Hematopoietic multipotent progenitor cell treated with erythropoietin and hydrocortisone succinate and interleukin-3 and kit ligand, for 15 days (in vitro differentiated cells): ENCODE data around the gene VAMP4.
"Not testable (repeated sequence)": the region's sequence is repeated elsewhere in the genome, so short reads cannot be mapped to it uniquely, and the experiment has no call there.

ENCODE experiments used
- DNase-seq: peaks from one replicate; pipeline ENCODE4 v3.0.0-alpha.2; 2015; ENCODE audit warnings: low spot score

The VAMP4 gene

DNA sequence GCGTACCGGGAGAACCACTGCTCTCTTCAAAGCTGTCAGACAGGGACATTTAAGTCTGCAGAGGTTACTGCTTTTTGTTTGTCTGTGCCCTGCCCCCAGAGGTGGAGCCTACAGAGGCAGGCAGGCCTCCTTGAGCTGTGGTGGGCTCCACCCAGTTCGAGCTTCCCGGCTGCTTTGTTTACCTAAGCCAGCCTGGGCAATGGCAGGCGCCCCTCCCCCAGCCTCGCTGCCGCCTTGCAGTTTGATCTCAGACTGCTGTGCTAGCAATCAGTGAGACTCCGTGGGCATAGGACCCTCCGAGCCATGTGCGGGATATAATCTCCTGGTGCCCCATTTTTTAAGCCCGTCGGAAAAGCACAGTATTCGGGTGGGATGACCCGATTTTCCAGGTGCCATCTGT lies 46.1 kb downstream of the VAMP4 start:
- DNase-seq = not testable (repeated sequence)

DNA sequence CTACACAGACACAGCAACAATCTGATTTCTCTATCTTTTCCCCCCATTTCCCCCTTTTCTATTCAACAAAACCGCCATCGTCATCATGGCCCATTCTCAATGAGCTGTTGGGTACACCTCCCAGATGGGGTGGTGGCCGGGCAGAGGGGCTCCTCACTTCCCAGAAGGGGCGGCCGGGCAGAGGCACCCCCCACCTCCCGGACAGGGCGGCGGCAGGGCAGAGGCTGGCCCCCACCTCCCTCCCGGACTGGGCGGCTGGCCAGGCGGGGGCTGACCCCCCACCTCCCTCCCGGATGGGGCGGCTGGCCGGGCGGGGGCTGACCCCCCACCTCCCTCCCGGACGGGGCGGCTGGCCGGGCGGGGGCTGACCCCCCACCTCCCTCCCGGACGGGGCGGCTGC lies 48.3 kb downstream of the VAMP4 start:
- DNase-seq = not testable (repeated sequence)

DNA sequence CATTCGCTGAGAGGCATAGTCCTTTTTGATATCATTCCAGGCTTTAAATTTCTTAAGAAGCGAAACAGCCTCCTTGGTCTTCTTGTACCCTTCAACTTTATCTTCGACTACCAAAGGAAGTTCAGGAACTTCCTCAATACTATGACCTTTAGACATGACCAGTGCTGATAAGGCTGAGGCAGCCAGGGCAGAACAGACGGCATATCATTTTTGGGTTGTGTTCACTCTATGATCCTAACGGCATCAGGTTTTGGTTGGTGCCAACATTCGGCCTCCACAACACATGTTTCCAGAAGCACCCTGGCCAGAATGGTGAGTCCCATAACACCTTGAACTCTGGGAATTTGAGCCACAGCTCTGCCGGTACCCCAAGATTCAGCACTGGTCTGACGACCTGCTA lies 58.0 kb downstream of the VAMP4 start:
- peak; percentile 47 for DNase-seq

DNA sequence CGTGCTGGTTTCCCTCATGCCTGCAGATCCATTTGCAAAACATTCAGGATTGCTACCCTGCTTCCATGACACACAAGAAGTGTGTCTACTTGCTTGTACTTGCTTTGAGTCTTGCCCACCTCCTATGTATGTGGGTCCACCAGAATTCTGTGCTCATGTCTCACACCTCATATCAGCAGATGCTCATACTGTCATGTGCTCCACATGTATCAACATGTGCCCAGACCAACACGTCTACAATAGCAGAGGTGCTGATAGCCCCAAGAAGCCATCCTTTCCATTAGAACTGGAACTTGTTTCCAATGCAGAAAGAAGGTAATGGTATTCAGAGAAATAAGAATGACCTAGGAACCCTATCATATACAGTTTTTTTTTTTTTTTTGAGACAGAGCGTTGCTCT lies 61.5 kb downstream of the VAMP4 start:
- no peak for DNase-seq

DNA sequence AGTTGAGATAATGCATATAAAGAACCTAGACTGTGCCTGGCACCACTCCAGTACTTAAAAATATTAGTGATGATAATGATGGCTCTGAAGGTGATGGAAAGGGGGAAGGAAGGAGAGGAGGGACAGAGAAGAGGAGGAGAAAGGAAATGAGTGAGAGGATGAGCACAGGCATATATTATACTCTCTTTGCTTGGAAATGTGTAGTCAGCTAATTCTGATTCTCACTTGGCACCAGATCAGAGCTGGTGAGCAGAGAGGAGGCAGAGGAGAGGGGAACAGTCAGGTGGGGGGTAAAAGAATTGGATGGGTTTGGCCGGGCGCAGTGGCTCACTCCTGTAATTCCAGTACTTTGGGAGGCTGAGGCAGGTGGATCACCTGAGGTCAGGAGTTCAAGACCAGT lies 65.0 kb downstream of the VAMP4 start:
- DNase-seq = no peak

DNA sequence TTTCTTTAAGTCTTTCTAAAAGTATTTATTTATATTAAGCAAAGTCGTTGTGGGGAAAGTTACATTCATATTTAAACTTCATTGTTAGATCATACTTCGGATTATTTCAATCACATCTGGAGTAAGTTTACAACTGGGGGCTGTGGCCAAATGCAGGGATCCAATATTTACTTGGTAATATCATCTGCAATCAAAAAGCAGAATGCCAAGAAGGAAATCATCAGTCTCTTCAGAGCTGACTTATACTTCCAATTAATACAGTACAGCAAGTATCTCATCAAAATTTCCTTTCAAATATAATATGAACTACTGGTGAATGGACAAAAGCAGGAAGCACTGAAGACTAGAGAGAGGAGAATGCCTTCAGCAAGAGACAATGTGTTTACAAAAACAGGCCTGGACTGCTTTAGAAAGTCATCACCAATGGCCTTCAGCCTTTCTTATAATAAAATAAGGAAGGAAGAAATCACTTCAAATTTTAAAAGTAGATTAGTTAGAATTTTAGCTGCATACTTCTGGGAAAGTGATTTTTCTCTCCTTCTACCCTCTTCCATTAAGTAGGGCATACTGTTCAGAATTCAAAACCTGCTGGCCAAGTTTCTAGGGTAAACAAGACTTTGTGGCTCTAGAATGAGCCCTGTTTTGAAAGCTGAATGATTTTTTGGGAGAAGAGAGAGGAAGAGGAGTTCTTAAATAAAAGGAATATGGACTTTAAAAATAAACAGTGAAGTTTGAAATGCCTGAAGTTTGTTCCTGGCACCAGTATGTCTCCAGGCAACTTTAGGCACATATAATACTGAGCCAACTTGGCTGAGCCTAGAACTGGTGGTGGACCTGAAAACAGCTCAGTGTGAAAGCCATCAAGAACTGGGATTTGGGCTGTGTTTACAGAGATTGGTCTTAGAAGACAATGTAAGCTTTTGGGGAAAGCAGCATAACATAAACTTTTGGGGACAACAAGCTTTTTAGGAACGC lies 67.1 kb downstream of the VAMP4 start:
- DNase-seq = no peak

DNA sequence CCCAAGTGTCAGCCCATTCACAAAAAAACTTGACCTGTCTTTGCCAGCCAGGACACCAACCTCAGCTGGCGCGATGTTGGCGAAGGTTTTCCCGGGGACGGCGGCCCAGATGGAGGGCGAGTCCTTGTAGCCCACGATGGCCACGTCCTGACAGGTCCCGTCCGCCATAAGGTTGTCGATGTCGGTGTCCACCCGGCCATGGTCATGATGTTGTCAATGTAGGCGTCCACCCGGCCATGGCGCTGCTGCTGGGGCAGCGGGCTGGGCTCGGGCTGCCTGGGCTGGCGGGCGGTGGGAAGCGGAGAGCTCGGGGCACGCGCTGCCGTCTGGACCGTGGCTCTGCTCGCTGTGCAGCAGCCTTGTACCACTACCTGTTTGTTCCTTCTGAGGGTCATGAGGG lies 71.1 kb downstream of the VAMP4 start:
- no peak for DNase-seq

DNA sequence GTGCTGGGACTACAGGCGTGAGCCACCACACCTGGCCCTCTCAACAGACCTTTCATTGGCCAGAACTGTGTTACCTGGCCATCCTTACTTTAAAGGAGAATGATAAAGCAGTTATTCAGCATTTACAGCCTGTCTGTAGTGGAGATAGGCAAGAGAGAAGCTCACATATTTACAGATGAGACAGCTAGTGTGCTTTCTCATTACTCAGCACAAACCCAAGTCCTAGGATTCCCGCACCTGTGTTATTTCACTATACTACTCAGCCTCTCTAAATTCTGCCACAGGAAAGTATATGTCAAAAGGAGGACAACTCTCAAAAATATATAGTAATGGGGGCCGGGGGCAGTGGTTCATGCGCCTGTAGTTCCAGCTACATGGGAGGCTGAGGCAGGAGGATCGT lies 73.5 kb downstream of the VAMP4 start:
- DNase-seq = no peak

DNA sequence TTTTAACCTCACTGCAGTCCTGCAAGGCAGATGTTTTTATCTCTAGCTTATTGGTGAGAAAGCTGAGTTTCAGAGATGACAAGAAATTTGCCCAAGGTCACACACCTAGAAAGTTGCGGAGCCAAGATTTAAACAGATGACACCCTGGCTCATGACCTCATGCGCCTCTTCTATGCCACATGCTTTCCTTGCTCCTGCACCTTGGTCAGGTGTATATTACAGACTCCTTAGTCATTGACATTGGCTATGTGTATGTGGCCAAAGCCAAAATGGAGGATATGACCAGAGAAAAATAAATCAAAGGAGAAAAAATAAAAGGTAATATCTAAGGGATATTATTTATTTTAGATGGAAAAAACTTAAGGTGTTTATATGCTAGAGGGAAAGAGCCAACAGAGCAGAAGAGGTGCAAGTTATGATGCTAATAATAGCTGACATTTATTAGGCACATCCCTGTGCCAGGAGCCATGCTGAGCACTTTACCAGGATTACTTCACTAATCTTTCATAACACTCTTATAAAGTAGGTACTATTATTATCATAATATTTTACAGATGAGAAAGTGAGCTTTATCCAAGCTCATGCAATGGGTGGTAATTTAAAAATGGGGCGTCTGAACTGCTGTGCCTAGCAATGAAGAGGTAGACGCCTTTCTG lies 75.6 kb downstream of the VAMP4 start:
- no peak for DNase-seq

DNA sequence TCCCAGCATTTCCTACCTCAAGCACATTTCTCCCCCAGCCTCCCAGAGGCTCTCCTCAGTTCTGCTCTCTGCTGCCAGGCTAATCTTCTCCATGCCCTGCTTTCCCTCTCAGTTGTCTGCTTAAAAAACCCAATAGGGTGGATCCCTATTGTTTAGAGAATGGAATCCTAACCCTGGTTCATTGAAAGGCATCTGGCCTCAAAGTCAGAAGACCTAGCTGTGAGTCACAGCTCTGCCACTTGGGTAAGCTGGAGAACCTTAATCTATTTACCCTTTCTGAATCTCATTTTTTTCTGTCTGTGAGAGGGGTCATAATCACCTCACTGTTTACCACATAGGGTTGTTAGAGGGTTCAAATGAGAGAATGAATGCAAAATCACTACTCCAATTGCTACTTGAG lies 76.9 kb downstream of the VAMP4 start:
- DNase-seq = no peak

DNA sequence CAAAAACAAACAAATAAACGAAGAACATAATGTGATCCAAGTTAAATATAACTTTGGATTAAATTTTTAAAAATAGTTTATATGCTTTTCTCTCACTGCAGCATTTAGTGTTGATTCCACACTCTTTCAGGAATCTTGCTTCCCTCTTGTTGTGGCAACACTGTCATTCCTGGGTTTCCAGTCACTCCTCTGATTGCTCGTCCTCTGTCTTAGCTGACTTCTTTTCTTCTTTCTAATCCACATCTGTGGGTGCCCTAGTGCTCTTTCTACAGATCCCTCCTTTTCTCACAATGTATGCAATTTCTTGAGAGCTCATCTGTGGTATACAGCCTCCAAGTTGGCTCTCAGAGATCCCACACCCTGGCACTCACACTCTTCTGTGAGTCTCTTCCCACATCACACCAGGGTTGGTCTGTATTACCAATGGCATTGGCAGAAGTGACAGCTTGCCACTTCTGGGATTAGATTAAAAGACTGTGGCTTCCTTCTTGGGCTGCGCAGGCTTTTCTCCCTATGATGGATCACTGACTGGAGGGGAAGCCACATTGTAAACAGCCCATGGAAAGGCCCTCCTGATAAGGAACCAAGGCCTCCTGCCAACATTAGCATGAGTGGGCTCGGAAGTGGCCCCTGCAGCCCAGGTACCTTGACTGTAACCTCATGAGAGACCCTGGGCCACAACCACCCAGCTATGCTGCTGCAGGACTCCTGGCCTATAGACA lies 77.8 kb downstream of the VAMP4 start:
- DNase-seq = no peak

DNA sequence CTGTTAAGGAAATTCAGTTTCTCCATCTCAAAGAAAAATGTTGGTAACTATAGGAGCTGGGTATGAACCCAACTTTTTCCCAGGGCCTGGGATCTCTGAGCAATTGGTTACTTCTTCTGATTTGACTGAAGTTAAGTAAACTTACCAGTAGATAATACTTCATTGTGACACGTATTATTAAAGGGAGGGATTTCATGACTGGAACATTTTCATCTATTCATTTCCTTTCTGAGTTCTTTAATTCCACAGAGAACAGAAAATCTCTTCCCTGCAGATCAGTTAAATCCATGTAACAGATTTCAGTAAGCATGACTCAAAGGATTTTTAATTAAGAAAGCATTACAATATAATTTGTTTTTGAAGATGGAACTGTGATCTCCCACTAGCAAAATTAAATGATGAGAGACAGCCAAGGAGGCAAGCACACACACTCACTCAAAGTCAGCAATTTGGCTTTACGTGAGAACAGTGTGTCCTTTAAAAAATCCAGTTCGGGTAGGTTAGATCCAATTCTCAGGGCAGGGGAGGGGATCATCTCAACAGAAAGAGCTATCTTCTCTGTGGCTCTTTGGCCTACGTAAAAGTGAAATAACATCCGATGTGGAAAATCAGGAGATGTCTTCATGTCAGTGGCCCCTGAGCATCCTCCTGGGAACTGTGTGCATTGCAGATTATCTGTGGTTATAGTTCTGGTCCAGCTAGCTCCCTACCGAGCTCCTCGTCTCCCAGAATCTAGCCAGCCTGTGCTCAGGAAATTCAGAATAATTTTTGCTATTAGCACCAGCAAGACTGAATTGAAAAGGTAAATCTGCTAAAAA lies 78.6 kb downstream of the VAMP4 start:
- DNase-seq = no peak

DNA sequence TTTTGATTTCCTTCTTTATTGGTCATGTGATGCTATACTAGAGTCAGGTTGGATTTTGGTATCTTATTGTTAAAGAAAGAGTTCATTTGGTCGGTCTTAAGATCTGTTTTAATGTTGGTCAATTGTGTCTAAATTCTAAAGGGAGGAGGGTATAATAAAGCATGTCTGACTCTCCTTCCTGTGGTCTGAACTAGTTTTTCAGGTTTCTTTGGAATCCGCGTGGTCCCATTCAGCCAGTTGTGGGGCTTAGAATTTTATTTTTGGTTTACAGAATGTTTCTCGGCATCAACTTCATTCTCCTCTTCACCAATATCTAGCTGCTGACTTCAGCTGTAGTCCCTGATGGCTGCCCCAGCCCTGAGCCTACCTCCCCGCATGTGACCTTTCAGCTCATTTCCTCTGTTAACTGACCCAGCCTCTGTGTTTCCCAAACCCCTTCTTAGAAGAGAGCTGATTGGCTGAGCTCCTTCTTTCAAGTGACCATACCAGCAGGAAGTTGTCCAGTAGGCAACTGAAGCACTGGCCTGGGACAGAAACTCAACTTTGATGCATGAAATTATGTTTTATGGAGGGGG lies 80.7 kb downstream of the VAMP4 start:
- DNase-seq = no peak

DNA sequence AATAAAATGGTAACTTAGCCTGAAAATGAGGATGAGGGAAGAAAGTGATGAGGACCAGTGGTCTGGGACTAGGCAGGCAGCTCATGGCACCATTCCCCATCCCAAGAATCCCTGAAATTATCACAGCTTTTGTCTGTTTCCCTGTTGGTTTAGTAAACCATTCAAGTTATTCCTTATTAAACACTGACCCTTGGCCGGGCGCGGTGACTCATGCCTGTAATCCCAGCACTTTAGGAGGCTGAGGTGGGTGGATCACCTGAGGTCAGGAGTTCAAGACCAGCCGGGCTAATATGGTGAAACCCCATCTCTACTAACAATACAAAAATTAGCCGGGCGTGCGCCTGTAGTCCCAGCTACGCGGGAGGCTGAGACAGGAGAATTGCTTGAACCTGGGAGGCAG lies 85.7 kb downstream of the VAMP4 start:
- DNase-seq = not testable (repeated sequence)

DNA sequence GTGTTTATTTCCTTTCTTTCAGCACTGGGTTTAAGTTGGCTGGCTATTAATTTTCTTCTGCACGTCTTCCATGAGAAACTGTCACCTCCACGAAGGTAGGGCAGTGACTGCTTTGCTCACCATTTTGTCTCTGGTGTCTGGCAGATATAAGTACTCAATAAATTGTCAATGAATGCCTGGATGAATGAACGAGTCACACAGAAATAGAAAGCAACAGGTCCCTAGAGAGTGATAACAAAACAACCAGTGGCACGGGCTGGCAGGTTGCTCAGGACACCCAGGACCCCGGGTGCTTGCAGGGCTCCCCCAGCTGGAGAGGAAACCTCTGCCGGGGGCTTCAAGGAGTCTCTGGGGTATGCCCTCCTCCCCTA lies 86.1 kb downstream of the VAMP4 start:
- DNase-seq = no peak

DNA sequence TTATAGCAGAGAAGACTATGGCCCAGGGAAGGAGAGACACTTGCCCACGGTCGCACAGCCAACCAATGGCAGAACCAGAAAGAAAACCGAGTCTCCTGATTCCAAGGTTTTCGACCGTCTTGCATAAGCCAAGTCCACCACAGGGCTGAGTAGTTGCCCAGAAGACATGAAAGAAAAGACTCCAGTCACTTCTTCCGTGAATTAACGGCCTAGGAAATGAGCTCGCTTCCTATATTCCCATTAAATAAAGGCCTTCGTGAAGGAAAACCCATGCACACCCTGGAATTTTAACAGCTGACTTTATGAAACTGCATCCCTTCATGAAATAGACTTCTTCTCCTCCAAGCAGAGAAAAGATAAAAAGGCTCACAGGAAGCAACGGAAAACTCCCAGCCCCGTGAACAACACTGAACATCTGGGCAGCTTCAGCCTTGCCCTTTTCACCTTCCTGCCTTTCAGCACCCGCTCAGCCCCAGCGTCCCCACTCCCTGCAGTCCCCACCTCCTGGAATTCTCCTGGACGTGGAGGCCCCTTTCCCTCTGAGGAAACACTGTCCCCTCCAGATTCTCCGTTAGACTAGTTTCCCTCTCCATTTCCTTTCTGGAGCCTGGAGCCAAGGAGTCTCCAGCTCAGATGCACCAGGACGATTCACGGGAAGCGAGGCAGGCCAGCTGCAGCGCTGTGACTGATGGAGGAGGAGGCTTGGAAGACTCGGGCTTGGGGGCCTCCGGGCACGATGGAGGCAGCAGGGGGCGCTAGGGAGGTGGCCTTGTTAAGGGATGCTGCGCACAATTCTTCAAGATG lies 86.7 kb downstream of the VAMP4 start:
- DNase-seq = peak; percentile 64

DNA sequence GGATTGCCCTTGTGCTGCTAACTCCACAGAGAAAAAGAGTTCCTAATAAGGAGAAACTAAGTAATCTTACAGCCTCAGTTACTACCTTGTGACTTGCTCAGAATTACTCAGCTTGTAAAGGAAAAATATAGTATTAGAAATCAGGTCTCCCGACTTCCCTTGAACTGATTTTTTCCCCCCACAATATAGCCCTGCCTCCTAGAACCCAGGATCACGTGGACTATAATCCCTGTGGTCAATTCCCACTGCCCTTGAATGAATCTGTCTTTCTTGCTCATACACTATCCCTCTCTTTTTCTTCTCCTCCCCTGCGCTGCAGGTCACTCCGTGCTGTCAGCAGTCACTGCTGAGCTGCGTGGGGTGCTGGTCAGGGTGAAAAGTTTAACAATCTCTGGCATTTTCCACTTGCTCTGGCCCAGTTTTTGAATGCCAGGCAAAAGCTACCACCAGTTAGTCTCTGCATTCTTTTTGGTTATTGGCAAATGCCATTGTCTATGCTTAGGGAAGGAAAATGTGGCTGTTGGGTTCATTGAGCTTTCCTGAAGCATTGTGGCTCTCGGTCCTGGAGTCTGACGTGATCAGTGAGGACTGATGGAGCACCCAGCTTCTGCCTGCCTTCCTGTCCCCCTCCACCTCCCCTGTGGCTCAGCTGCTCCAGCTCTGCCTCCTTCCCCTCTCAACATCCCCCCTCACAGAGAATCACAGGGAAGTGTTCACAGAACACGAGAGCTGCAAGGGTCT lies 87.5 kb downstream of the VAMP4 start:
- DNase-seq = no peak

DNA sequence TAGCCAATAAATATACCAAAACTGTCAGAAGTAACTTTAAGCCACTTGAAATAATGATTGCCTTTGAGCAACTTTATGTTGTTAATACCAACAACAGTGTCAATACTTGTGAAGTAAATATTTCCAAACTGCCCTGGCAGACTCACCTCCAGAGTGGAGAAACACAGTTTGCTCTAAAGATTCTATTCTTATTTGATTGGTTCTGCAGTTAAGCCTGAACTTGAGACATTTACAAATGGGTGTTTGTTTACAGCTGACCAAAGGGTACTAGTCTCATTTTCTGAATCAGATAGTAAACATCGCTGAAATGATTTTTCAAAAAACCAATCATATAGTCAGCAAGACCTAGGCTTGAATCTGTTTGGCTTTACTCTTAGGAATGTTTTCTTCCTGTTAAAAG lies 88.1 kb downstream of the VAMP4 start:
- no peak for DNase-seq

DNA sequence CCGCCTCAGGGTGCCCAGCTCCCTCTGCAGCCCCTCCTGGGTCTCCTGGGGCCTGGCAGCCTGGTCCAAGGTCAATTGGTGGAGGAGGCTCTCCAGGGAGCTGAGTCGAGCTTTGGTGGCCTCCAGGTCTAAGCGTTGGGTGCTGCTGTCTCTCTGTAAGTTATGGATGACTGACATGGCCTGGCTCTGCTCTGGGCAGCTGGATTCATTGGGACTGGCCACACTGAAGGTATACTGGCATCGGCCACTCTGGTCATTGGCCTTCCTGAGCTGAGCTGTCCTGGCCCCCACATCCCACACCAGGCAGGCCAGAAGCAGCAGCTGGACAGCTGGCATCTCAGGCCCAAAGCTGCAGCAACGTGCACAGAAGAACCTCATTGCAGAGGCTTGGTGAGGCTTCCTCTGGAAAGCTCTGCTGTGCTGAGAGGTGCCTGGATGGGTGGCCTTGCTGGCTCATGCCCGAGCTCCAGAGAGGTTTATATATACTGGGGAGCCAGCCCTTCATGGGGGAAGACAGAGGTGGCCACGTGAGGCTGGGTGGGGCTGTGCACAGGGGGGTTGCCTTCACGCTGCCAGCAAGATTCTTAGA lies 89.5 kb downstream of the VAMP4 start, which contains the start of gene MYOC:
TSS of gene MYOC (minus strand) at position 455 of the 589 bp plus-strand sequence. CDS start at position 378, 77 bp downstream.
- no peak for DNase-seq
